ENCODE data around the gene MT3. TPM values are rescaled to one million over a fixed set of nuclear protein-coding genes. Genes with fewer than 3 reads are reported as not detected.

The MT3 gene
- total and polyA plus RNA-seq, 2 of the 8 experiments (the other 6 are each of a cell fraction or from before 2014, with no cell fraction given): 0.17 TPM; not detected in 1

- Histone ChIP-seq H3K4me2 (ENCODE audit: insufficient read depth in 1 of 2, low read depth in 2 of 2, low read length in 2 of 2) (no peak overlapping the region), H4K8ac (ENCODE audit: extremely low read depth, insufficient read depth, low read length) (no peak overlapping the region), H3K4me1 (replicated peaks in 1 of 4; ENCODE audit: control insufficient read depth in 3 of 4, insufficient read depth in 4 of 4, low read length in 3 of 4) (no peaks in the 10 kb centered on the region), H4K91ac (replicated peaks; ENCODE audit: insufficient read length, low read length) (no peak overlapping the region), H2AFZ (ENCODE audit: low read length) (no peak overlapping the region), H3K4ac (replicated peaks; ENCODE audit: insufficient read length, low read depth, low read length) (no peak overlapping the region), H3K18ac (ENCODE audit: extremely low read depth, low read length) (no peak overlapping the region), H3K56ac (replicated peaks; ENCODE audit: insufficient read length, low read depth, low read length) (no peak overlapping the region), H3K79me1 (ENCODE audit: low read depth, low read length) (no peaks in the 10 kb centered on the region), H4K20me1 (replicated peaks in 1 of 2; ENCODE audit: control insufficient read depth in 1 of 2, insufficient read depth in 2 of 2, low read length in 2 of 2) (no peaks in the 10 kb centered on the region), H3K9ac (replicated peaks in 1 of 4; ENCODE audit: extremely low read depth in 1 of 4, low read depth in 3 of 4, low read length in 3 of 4) (no peak overlapping the region), H3K36me3 (ENCODE audit: control insufficient read depth in 2 of 4, insufficient read depth in 4 of 4, low read length in 3 of 4) (no peaks in the 10 kb centered on the region), H3K27me3 (replicated peaks in 1 of 4; ENCODE audit: control insufficient read depth in 3 of 4, extremely low read depth in 1 of 4, insufficient read depth in 3 of 4, low read length in 3 of 4) (peaks cover 2 to 16% (median 11%) of the 10 kb centered on the region in 4 experiments), H3K23ac (ENCODE audit: insufficient read length) (no peak overlapping the region), H4K5ac (ENCODE audit: insufficient read length, low read depth, low read length) (no peak overlapping the region), H2BK20ac (ENCODE audit: low read length) (no peak overlapping the region), H2AK5ac (ENCODE audit: low read depth, low read length) (no peak overlapping the region), H2BK15ac (ENCODE audit: low read length) (no peak overlapping the region), H2BK120ac (replicated peaks; ENCODE audit: low read depth, low read length) (no peak overlapping the region), H3K79me2 (ENCODE audit: control insufficient read depth in 1 of 2, insufficient read depth in 2 of 2, low read length in 2 of 2) (no peaks in the 10 kb centered on the region), H3K4me3 (ENCODE audit: extremely low read depth in 1 of 4, insufficient read depth in 2 of 4, low read depth in 3 of 4, low read length in 4 of 4) (no peak overlapping the region), H2BK12ac (ENCODE audit: low read depth, low read length) (no peak overlapping the region), H3K9me3 (ENCODE audit: insufficient read depth in 2 of 2, low read depth in 1 of 2, low read length in 1 of 2) (no peaks in the 10 kb centered on the region), H3K14ac (ENCODE audit: insufficient read length) (no peak overlapping the region), H3K23me2 (ENCODE audit: low read depth, low read length) (no peaks in the 10 kb centered on the region), H2BK5ac (ENCODE audit: low read depth, low read length) (no peak overlapping the region), H3K27ac (ENCODE audit: low read depth, low read length) (no peak overlapping the region)
- POLR2A ChIA-PET (ENCODE audit: partially characterized antibody): no interaction called here
- FAIRE-seq: no peak
- CTCF ChIA-PET (ENCODE audit: partially characterized antibody): interaction anchor here (0.7 to 2.6 kb wide), 6 partner anchors 8 to 127 kb away, joined by 3 to 9 read pairs (median 5); no protein-coding TSS in a partner anchor
- WGBS, 2 experiments (ENCODE audit: extremely low coverage in 1 of 2, insufficient coverage in 1 of 2, insufficient read length in 1 of 2, insufficient replicate concordance in 2 of 2, low coverage in 1 of 2, low lambda C conversion rate in 2 of 2, missing lambda C conversion rate in 1 of 2): 86% methylated on average over 10 of the region's 11 CpGs; no CpG with 5 or more reads in 1 of the 2 experiments
- DNase-seq (ENCODE audit: low read depth in 1 of 2, low spot score in 2 of 2): no peak
- TF ChIP-seq GTF2F1 (IDR thresholded peaks at IDR 0.05; ENCODE audit: borderline replicate concordance, low read depth, low read length): no peak
- no peak for TF ChIP-seq ZNF274 (IDR thresholded peaks at IDR 0.05; ENCODE audit: borderline replicate concordance, extremely low read depth, low read length)
- no peak for TF ChIP-seq CTBP2 (IDR thresholded peaks at IDR 0.05; ENCODE audit: borderline replicate concordance, insufficient read depth, insufficient read length, low read length)
- no peak for TF ChIP-seq SIRT6 (IDR thresholded peaks at IDR 0.05; ENCODE audit: low read length)
- no peak for TF ChIP-seq TAF7 (optimal IDR thresholded peaks at IDR 0.05; ENCODE audit: borderline replicate concordance, low read depth, low read length)
- no peak for TF ChIP-seq GABPA (IDR thresholded peaks at IDR 0.05; ENCODE audit: borderline replicate concordance, insufficient read depth, low read length)
- no peak for TF ChIP-seq RXRA (IDR thresholded peaks at IDR 0.05; ENCODE audit: insufficient read depth, low read depth, low read length)
- no peak for TF ChIP-seq MAFK (IDR thresholded peaks at IDR 0.05; ENCODE audit: low read depth, low read length)
- TF ChIP-seq SP4 (IDR thresholded peaks at IDR 0.05; ENCODE audit: low read length): no peak
- no peak for TF ChIP-seq CREB1 (IDR thresholded peaks at IDR 0.05)
- TF ChIP-seq BCL11A (IDR thresholded peaks at IDR 0.05; ENCODE audit: low read depth in 2 of 2, low read length in 2 of 2): no peak
- no peak for TF ChIP-seq BRCA1 (IDR thresholded peaks at IDR 0.05; ENCODE audit: low read depth, low read length)
- no peak for TF ChIP-seq SUZ12 (IDR thresholded peaks at IDR 0.05; ENCODE audit: low read length)
Measured at GRCh38 chr16:56583351-56584168, 5.8 kb upstream of the MT3 start.

All from H1 (cell line).